ENCODE data around the gene CHSY1.
"Not testable (repeated sequence)": the region's sequence is repeated elsewhere in the genome, so short reads cannot be mapped to it uniquely, and the experiment has no call there.

CHSY1 gene

GRCh38 chr15:101251830-101252820, at the start of gene CHSY1:
TSS of gene CHSY1 (minus strand) at chr15:101252048. CDS start at chr15:101251456, 592 bp downstream.
- peak; percentile 91 for DNase-seq (ENCODE audit: low spot score)

GRCh38 chr15:101296418-101297405, 44.9 kb upstream of the CHSY1 start:
- no peak for DNase-seq (ENCODE audit: low spot score)

GRCh38 chr15:101295607-101296161, 43.8 kb upstream of the CHSY1 start:
- DNase-seq (ENCODE audit: low spot score): no peak

GRCh38 chr15:101294731-101295606, 43.1 kb upstream of the CHSY1 start, which contains the start of gene SNRPA1:
TSS of gene SNRPA1 (minus strand) at chr15:101295248. CDS start at chr15:101295178, 70 bp downstream.
- DNase-seq (ENCODE audit: low spot score): peak; percentile 100

GRCh38 chr15:101293122-101293521, 41.3 kb upstream of the CHSY1 start:
- DNase-seq (ENCODE audit: low spot score): no peak

GRCh38 chr15:101288905-101289513, 37.2 kb upstream of the CHSY1 start:
- peak; percentile 62 for DNase-seq (ENCODE audit: low spot score)

GRCh38 chr15:101287342-101287741, 35.5 kb upstream of the CHSY1 start:
- DNase-seq (ENCODE audit: low spot score): not testable (repeated sequence)

GRCh38 chr15:101286471-101287114, 34.7 kb upstream of the CHSY1 start:
- DNase-seq (ENCODE audit: low spot score): no peak

GRCh38 chr15:101283931-101284330, 32.1 kb upstream of the CHSY1 start:
- no peak for DNase-seq (ENCODE audit: low spot score)

GRCh38 chr15:101280007-101280406, 28.2 kb upstream of the CHSY1 start:
- DNase-seq (ENCODE audit: low spot score): no peak

GRCh38 chr15:101277943-101278564, 26.2 kb upstream of the CHSY1 start:
- DNase-seq (ENCODE audit: low spot score): no peak

GRCh38 chr15:101277038-101277822, 25.4 kb upstream of the CHSY1 start, which contains the start of gene SELENOS:
TSS of gene SELENOS (minus strand) at chr15:101277485. CDS start at chr15:101277417, 68 bp downstream.
- peak; percentile 96 for DNase-seq (ENCODE audit: low spot score)

GRCh38 chr15:101276501-101277037, 24.7 kb upstream of the CHSY1 start:
- DNase-seq (ENCODE audit: low spot score): peak; percentile 33

GRCh38 chr15:101275018-101275417, 23.2 kb upstream of the CHSY1 start:
- no peak for DNase-seq (ENCODE audit: low spot score)

- no peak for DNase-seq (ENCODE audit: low spot score)
Measured at GRCh38 chr15:101273534-101273933, 21.7 kb upstream of the CHSY1 start.

- no peak for DNase-seq (ENCODE audit: low spot score)
Measured at GRCh38 chr15:101272584-101272983, 20.7 kb upstream of the CHSY1 start.

GRCh38 chr15:101269479-101270223, 17.8 kb upstream of the CHSY1 start:
- no peak for DNase-seq (ENCODE audit: low spot score)

All from AG20443 (cell line).